Measurements from ENCODE around the gene VPS35L. TPM values are rescaled to one million over a fixed set of nuclear protein-coding genes. Genes with fewer than 3 reads are reported as not detected.

VPS35L gene
- 36.4 and 41.8 TPM in 2 replicates for total RNA-seq (2014; rRNA removed)
- 52.2 TPM for polyA plus RNA-seq (2012)

- DNase-seq (ENCODE audit: low read depth): peak; percentile 99
Measured at GRCh38 chr16:19555186-19555937, at the start of gene VPS35L. VPS35L (plus strand) TSS chr16:19555703; CDS start chr16:19555730, 27 bp downstream.

GRCh38 chr16:19506965-19507364 lies 48.5 kb upstream of the VPS35L start:
- no peak for DNase-seq (ENCODE audit: low read depth)

GRCh38 chr16:19507867-19508266 lies 47.6 kb upstream of the VPS35L start:
- DNase-seq (ENCODE audit: low read depth): no peak

- DNase-seq (ENCODE audit: low read depth): no peak
Measured at GRCh38 chr16:19512297-19512696, 43.2 kb upstream of the VPS35L start.

GRCh38 chr16:19513377-19514053 lies 42.0 kb upstream of the VPS35L start:
- no peak for DNase-seq (ENCODE audit: low read depth)

GRCh38 chr16:19515757-19516156 lies 39.7 kb upstream of the VPS35L start:
- DNase-seq (ENCODE audit: low read depth): peak; percentile 12

GRCh38 chr16:19517424-19518089 lies 37.9 kb upstream of the VPS35L start:
- DNase-seq (ENCODE audit: low read depth): peak; percentile 90

- no peak for DNase-seq (ENCODE audit: low read depth)
Measured at GRCh38 chr16:19518388-19518787, 37.1 kb upstream of the VPS35L start.

- DNase-seq (ENCODE audit: low read depth): peak; percentile 11
Measured at GRCh38 chr16:19520861-19521331, 34.6 kb upstream of the VPS35L start.

GRCh38 chr16:19521471-19522396 lies 33.8 kb upstream of the VPS35L start, which contains the start of gene GDE1:
GDE1 (minus strand) TSS chr16:19522098; CDS start chr16:19521964, 134 bp downstream.
- peak; percentile 83 for DNase-seq (ENCODE audit: low read depth)

GRCh38 chr16:19522397-19522732 lies 33.1 kb upstream of the VPS35L start:
- DNase-seq (ENCODE audit: low read depth): no peak

GRCh38 chr16:19522760-19523159 lies 32.7 kb upstream of the VPS35L start:
- no peak for DNase-seq (ENCODE audit: low read depth)

GRCh38 chr16:19523184-19523558 lies 32.3 kb upstream of the VPS35L start:
- no peak for DNase-seq (ENCODE audit: low read depth)

- DNase-seq (ENCODE audit: low read depth): peak; percentile 95
Measured at GRCh38 chr16:19523559-19524355, 31.7 kb upstream of the VPS35L start, which contains the start of gene CCP110. CCP110 (plus strand) TSS chr16:19523942; CDS start chr16:19527882, 3,940 bp downstream.

GRCh38 chr16:19524356-19524615 lies 31.2 kb upstream of the VPS35L start:
- DNase-seq (ENCODE audit: low read depth): no peak

- peak; percentile 5 for DNase-seq (ENCODE audit: low read depth)
Measured at GRCh38 chr16:19524616-19525384, 30.7 kb upstream of the VPS35L start.

GRCh38 chr16:19525385-19525723 lies 30.1 kb upstream of the VPS35L start:
- DNase-seq (ENCODE audit: low read depth): no peak

- DNase-seq (ENCODE audit: low read depth): no peak
Measured at GRCh38 chr16:19527161-19527560, 28.3 kb upstream of the VPS35L start.

GRCh38 chr16:19528666-19529065 lies 26.8 kb upstream of the VPS35L start:
- DNase-seq (ENCODE audit: low read depth): no peak

GRCh38 chr16:19532601-19533000 lies 22.9 kb upstream of the VPS35L start:
- DNase-seq (ENCODE audit: low read depth): no peak
